ENCODE results near the gene IFNGR2.

- TF ChIP-seq, protein P1, sequence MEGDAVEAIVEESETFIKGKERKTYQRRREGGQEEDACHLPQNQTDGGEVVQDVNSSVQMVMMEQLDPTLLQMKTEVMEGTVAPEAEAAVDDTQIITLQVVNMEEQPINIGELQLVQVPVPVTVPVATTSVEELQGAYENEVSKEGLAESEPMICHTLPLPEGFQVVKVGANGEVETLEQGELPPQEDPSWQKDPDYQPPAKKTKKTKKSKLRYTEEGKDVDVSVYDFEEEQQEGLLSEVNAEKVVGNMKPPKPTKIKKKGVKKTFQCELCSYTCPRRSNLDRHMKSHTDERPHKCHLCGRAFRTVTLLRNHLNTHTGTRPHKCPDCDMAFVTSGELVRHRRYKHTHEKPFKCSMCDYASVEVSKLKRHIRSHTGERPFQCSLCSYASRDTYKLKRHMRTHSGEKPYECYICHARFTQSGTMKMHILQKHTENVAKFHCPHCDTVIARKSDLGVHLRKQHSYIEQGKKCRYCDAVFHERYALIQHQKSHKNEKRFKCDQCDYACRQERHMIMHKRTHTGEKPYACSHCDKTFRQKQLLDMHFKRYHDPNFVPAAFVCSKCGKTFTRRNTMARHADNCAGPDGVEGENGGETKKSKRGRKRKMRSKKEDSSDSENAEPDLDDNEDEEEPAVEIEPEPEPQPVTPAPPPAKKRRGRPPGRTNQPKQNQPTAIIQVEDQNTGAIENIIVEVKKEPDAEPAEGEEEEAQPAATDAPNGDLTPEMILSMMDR (IDR thresholded peaks at IDR 0.05; ENCODE audit: extremely low read depth in 1 of 2, insufficient read depth in 1 of 2, low read depth in 1 of 2, low read length in 2 of 2), result no peak
- no peak for TF ChIP-seq EZH2 (IDR thresholded peaks at IDR 0.05; ENCODE audit: borderline replicate concordance, low read depth, low read length, severe bottlenecking)
- no peak for TF ChIP-seq POLR2A (IDR thresholded peaks at IDR 0.05; ENCODE audit: low read depth, low read length)
- no peak for TF ChIP-seq POLR2AphosphoS5 (IDR thresholded peaks at IDR 0.05; ENCODE audit: insufficient read depth, low read depth, low read length)
- TF ChIP-seq, protein P2, sequence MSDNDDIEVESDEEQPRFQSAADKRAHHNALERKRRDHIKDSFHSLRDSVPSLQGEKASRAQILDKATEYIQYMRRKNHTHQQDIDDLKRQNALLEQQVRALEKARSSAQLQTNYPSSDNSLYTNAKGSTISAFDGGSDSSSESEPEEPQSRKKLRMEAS (IDR thresholded peaks at IDR 0.05; ENCODE audit: insufficient read depth, insufficient read length), result no peak
- no peak for TF ChIP-seq MYC (IDR thresholded peaks at IDR 0.05; ENCODE audit: low read depth, low read length)
- TF ChIP-seq FOS (IDR thresholded peaks at IDR 0.05; ENCODE audit: borderline replicate concordance, insufficient read depth, low read length), result no peak
- no peak for TF ChIP-seq JUN (IDR thresholded peaks at IDR 0.05; ENCODE audit: borderline replicate concordance, insufficient read depth, insufficient read length, low read depth)
- no peak for TF ChIP-seq GATA2 (IDR thresholded peaks at IDR 0.05; ENCODE audit: insufficient read depth, insufficient read length, low read depth, low read length)
These were observed 10.8 kb upstream of the IFNGR2 start for GRCh38 chr21:33392284-33392985.

Measured in endothelial cell of umbilical vein (primary cell).